ENCODE data around the gene SLC3A2.

The SLC3A2 gene

GRCh38 chr11:62911137-62912130 is 30.7 kb downstream of the SLC3A2 start:
- FAIRE-seq: no peak

- no peak for FAIRE-seq
Observed at GRCh38 chr11:62912268-62912667, 31.6 kb downstream of the SLC3A2 start.

- FAIRE-seq: no peak
Observed at GRCh38 chr11:62914416-62914815, 33.7 kb downstream of the SLC3A2 start.

- no peak for FAIRE-seq
Observed at GRCh38 chr11:62917906-62918502, 37.3 kb downstream of the SLC3A2 start.

- FAIRE-seq: no peak
Observed at GRCh38 chr11:62918531-62918930, 37.8 kb downstream of the SLC3A2 start.

GRCh38 chr11:62919476-62919875 is 38.8 kb downstream of the SLC3A2 start:
- FAIRE-seq: no peak

GRCh38 chr11:62919898-62920640 is 39.4 kb downstream of the SLC3A2 start:
- no peak for FAIRE-seq

- no peak for FAIRE-seq
Observed at GRCh38 chr11:62921201-62921572, 40.5 kb downstream of the SLC3A2 start, which contains the start of gene CHRM1. TSS of gene CHRM1 (minus strand) at chr11:62921363. CDS start at chr11:62911100, 10,263 bp downstream.

- FAIRE-seq: no peak
Observed at GRCh38 chr11:62921573-62922188, 41.0 kb downstream of the SLC3A2 start.

GRCh38 chr11:62922189-62922589 is 41.5 kb downstream of the SLC3A2 start:
- no peak for FAIRE-seq

GRCh38 chr11:62922653-62923431 is 42.1 kb downstream of the SLC3A2 start:
- FAIRE-seq: no peak

- FAIRE-seq: no peak
Observed at GRCh38 chr11:62923601-62924411, 43.1 kb downstream of the SLC3A2 start.

GRCh38 chr11:62925308-62925707 is 44.6 kb downstream of the SLC3A2 start:
- no peak for FAIRE-seq

GRCh38 chr11:62925745-62926679 is 45.3 kb downstream of the SLC3A2 start:
- FAIRE-seq: no peak

- FAIRE-seq: no peak
Observed at GRCh38 chr11:62926680-62927455, 46.2 kb downstream of the SLC3A2 start.

GRCh38 chr11:62928011-62928410 is 47.3 kb downstream of the SLC3A2 start:
- no peak for FAIRE-seq

GRCh38 chr11:62930157-62930556 is 49.5 kb downstream of the SLC3A2 start:
- FAIRE-seq: no peak

GRCh38 chr11:62930666-62931065 is 50.0 kb downstream of the SLC3A2 start:
- FAIRE-seq: no peak
